Adrenal gland (tissue), 5 donors: ENCODE results near the gene NSG2.

Source experiments
- CTCF ChIP-seq, 6 experiments: fragments of 450-650 bp in 4 of 6; fragments of 200-600 bp in 2 of 6; sonication (generic) in 1 of 6; IDR thresholded peaks; 1 replicate in 5 of 6; 2 replicates in 1 of 6; pipeline versions ENCODE4 v1.5.1 to v1.8.0; 2016 to 2021; ENCODE audit warnings: antibody characterized with exemption in 6 of 6, mild to moderate bottlenecking in 2 of 6, moderate library complexity in 1 of 6
- POLR2A ChIP-seq, 2 donors: fragments of 450-650 bp; IDR thresholded peaks; one replicate each; pipeline ENCODE4 v1.6.1; 2017; ENCODE audit warnings: antibody characterized with exemption in 2 of 2, mild to moderate bottlenecking in 2 of 2, moderate library complexity in 1 of 2
- donor health status: DM: no; HTN: no; CAD: no.

- no peak for TF ChIP-seq CTCF (IDR thresholded peaks at IDR 0.05)
- TF ChIP-seq POLR2A (IDR thresholded peaks at IDR 0.05) = no peak
These were observed 34.1 kb upstream of the NSG2 start for GRCh38 chr5:174011441-174011840.
